Activated T-cell treated with anti-CD3 and anti-CD28 coated beads, Interleukin-2, amount 50 U/mL, for 4 hours (primary cell): ENCODE measurements around the gene SLC4A3. TPM values are rescaled to one million over a fixed set of nuclear protein-coding genes. Genes with fewer than 3 reads are reported as not detected.

Source experiments
- ATAC-seq, 2 donors: fragments of 200-7000 bp; cut with Tn5 transposase; one replicate each; pipeline ENCODE4 v1.10.0; 2021
- DNase-seq: peaks from one replicate; pipeline ENCODE4 v3.0.0-alpha.2; 2020
- H3K27me3 Mint-ChIP-seq: one replicate; pipeline ENCODE4 v1.8.0; 2021; ENCODE audit warnings: low read depth, mixed read lengths
- H3K36me3 Mint-ChIP-seq: one replicate; pipeline ENCODE4 v1.8.0; 2022; ENCODE audit warnings: mixed read lengths; ENCODE audit not compliant: insufficient read depth
- H3K4me1 Mint-ChIP-seq: one replicate; pipeline ENCODE4 v1.8.0; 2021; ENCODE audit warnings: low read depth, mixed read lengths
- H3K4me3 Mint-ChIP-seq: one replicate; pipeline ENCODE4 v1.8.0; 2021; ENCODE audit warnings: mild to moderate bottlenecking, moderate library complexity, mixed read lengths
- H3K9me3 Mint-ChIP-seq: one replicate; pipeline ENCODE4 v1.8.0; 2021; ENCODE audit warnings: mixed read lengths
- total RNA-seq, 3 donors: library from RNA; stranded (reverse); gene quantifications; one replicate each; pipeline ENCODE4 v1.2.1, GENCODE V29; 2021

SLC4A3 gene
- total RNA-seq, 3 donors from 2014 or later, result 0.05 to 0.15 TPM; not detected in 1

- ATAC-seq (no peak), DNase-seq (no peak)
- H3K4me1 Mint-ChIP-seq, result peaks cover 6% of the 10 kb centered on the region
- no peaks in the 10 kb centered on the region for H3K9me3 Mint-ChIP-seq
- H3K4me3 Mint-ChIP-seq, result no peak overlapping the region
- H3K27me3 Mint-ChIP-seq, result peaks cover 18% of the 10 kb centered on the region
- H3K36me3 Mint-ChIP-seq, result no peaks in the 10 kb centered on the region
Observed at GRCh38 chr2:219622472-219622871, 5.0 kb upstream of the SLC4A3 start.

- no peak for ATAC-seq
- Mint-ChIP-seq H3K27me3 (peaks cover 32% of the 10 kb centered on the region), H3K36me3 (no peaks in the 10 kb centered on the region), H3K4me1 (peaks cover 6% of the 10 kb centered on the region), H3K9me3 (no peaks in the 10 kb centered on the region), H3K4me3 (no peak overlapping the region)
- DNase-seq, result no peak
Observed at GRCh38 chr2:219624565-219624964, 2.9 kb upstream of the SLC4A3 start.

DNA sequence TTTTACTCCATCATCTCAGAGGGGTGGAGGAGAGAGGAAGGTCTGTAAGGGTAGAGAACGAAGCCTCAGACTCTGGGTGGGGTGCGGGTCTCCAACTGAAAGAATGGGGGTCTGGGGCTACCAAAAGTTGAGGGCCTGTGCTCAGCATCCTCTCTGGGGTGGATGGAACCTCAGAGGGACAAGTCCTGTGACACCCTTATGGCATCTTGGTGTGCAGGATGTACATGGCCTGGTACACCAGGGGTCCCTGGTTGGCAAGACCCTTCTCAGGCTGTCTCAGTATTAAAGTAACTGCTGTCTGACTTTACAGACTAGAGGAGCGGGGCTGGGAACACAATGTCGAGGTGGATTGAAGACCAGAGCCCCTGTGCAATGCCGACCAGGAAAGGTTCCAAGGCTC is 2.3 kb upstream of the SLC4A3 start:
- no peak for ATAC-seq

DNA sequence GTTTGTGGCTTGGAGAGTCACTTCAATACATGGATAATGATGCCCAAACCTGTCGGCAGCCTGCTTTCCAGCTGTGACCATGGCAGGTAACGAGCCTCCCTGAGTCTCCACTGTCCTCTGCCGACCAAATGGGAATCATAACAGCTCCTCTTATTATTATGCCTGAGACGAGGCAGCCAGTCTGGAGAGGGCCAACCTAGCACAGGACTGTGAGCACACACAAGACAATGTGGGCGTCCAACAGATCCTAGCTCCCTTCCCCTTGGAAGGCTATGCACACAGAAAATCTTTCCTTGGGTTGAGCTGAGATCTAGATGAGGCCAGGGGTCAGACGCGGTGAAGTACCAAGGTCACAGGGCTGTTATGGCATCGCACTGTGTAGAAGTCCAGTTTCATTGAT is 890 bp upstream of the SLC4A3 start:
- DNase-seq (no peak), ATAC-seq (no peak)
- peak overlapping the region; percentile 72 for H3K4me3 Mint-ChIP-seq
- no peaks in the 10 kb centered on the region for H3K36me3 Mint-ChIP-seq
- H3K27me3 Mint-ChIP-seq, result peaks cover 38% of the 10 kb centered on the region
- H3K4me1 Mint-ChIP-seq, result peaks cover 6% of the 10 kb centered on the region
- H3K9me3 Mint-ChIP-seq, result no peaks in the 10 kb centered on the region

More for the DNA sequence above, 2.3 kb upstream of the SLC4A3 start:
- Mint-ChIP-seq H3K4me3 (no peak overlapping the region), H3K4me1 (peaks cover 6% of the 10 kb centered on the region), H3K9me3 (no peaks in the 10 kb centered on the region), H3K27me3 (peaks cover 32% of the 10 kb centered on the region), H3K36me3 (no peaks in the 10 kb centered on the region)
- DNase-seq, result no peak

- H3K4me1 Mint-ChIP-seq, result peaks cover 6% of the 10 kb centered on the region
Observed at GRCh38 chr2:219628235-219628985, 980 bp downstream of the SLC4A3 start.

GRCh38 chr2:219628986-219629901 is 1.8 kb downstream of the SLC4A3 start:
- H3K4me1 Mint-ChIP-seq, result peaks cover 6% of the 10 kb centered on the region
- peaks cover 40% of the 10 kb centered on the region for H3K27me3 Mint-ChIP-seq
- ATAC-seq, result no peak
- H3K9me3 Mint-ChIP-seq, result no peaks in the 10 kb centered on the region
- no peak overlapping the region for H3K4me3 Mint-ChIP-seq
- DNase-seq, result no peak
- H3K36me3 Mint-ChIP-seq, result no peaks in the 10 kb centered on the region

More at GRCh38 chr2:219628235-219628985, 980 bp downstream of the SLC4A3 start:
- DNase-seq, result no peak
- H3K27me3 Mint-ChIP-seq, result peaks cover 40% of the 10 kb centered on the region
- no peak for ATAC-seq
- H3K9me3 Mint-ChIP-seq, result no peaks in the 10 kb centered on the region
- no peak overlapping the region for H3K4me3 Mint-ChIP-seq
- no peaks in the 10 kb centered on the region for H3K36me3 Mint-ChIP-seq

GRCh38 chr2:219629976-219630695 is 2.7 kb downstream of the SLC4A3 start:
- Mint-ChIP-seq H3K27me3 (peaks cover 37% of the 10 kb centered on the region), H3K4me1 (peaks cover 6% of the 10 kb centered on the region), H3K9me3 (no peaks in the 10 kb centered on the region), H3K36me3 (no peaks in the 10 kb centered on the region), H3K4me3 (no peak overlapping the region)
- ATAC-seq, result no peak
- DNase-seq, result no peak

GRCh38 chr2:219630770-219631405 is 3.5 kb downstream of the SLC4A3 start:
- Mint-ChIP-seq H3K4me1 (peaks cover 6% of the 10 kb centered on the region), H3K4me3 (no peak overlapping the region), H3K36me3 (no peaks in the 10 kb centered on the region), H3K9me3 (no peaks in the 10 kb centered on the region), H3K27me3 (peaks cover 39% of the 10 kb centered on the region)
- ATAC-seq (no peak), DNase-seq (no peak)

DNA sequence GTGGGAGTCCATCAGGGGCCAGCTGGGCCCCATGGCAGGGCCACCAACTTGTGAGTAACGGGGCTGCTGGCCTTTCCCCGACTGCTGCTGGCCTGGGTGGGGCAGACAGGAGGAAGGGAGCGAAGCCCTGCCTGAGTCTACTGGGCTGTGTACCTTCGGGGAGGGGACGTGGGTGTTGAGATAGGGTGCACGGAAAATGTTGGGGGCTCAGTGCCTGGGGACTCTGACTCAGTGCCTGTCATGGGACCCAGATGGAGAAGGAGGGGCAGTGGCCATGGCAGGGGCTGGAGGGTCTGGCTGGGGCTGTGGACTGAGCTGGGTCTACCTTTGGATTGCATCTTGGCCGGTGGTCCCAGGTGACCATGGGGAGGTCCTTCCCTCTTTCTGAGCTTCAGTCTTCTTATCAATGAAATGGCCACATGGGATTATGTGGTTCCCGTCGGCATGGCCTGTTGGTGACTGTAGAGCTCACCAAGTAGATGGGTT is 4.0 kb downstream of the SLC4A3 start:
- ATAC-seq (no peak), DNase-seq (no peak)
- H3K9me3 Mint-ChIP-seq, result no peaks in the 10 kb centered on the region
- no peaks in the 10 kb centered on the region for H3K36me3 Mint-ChIP-seq
- H3K4me1 Mint-ChIP-seq, result peaks cover 6% of the 10 kb centered on the region
- H3K27me3 Mint-ChIP-seq, result peaks cover 40% of the 10 kb centered on the region
- H3K4me3 Mint-ChIP-seq, result no peak overlapping the region

DNA sequence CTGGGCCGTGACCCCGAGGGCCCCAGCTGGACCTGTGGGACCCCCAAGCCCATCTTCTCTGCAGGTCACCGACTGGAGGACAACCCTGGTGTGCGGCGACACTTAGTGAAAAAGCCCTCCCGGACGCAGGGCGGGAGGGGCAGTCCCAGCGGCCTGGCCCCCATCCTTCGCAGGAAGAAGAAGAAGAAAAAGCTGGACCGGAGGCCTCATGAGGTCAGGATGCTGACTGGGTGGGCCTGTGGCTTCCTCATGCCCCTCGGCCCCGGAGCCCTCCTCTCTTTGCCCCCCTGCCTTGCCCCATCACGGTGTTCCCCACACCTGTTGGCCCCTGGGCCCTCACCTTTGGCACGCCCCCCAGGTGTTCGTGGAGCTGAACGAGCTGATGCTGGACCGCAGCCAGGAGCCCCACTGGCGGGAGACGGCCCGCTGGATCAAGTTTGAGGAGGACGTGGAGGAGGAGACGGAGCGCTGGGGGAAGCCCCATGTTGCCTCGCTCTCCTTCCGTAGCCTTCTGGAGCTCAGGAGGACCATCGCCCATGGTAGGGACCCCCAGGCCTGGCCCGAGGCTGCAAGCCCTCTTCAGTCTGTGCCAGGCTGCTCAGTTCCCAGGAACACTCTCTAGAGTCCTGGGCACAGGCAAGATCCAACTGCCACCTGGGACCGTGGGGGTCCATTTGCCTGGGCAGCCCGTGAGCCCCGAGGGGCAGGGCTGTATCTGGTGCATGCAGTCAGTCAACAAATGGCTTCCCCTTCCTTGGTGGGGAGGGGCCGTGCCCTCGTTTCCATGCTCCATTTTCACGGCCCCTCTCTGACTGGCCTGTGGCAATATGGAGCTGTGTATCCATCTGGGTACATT is 4.7 kb downstream of the SLC4A3 start:
- Mint-ChIP-seq H3K4me3 (no peak overlapping the region), H3K9me3 (no peaks in the 10 kb centered on the region), H3K4me1 (no peaks in the 10 kb centered on the region), H3K36me3 (no peaks in the 10 kb centered on the region), H3K27me3 (peaks cover 39% of the 10 kb centered on the region)
- DNase-seq (no peak), ATAC-seq (no peak)

DNA sequence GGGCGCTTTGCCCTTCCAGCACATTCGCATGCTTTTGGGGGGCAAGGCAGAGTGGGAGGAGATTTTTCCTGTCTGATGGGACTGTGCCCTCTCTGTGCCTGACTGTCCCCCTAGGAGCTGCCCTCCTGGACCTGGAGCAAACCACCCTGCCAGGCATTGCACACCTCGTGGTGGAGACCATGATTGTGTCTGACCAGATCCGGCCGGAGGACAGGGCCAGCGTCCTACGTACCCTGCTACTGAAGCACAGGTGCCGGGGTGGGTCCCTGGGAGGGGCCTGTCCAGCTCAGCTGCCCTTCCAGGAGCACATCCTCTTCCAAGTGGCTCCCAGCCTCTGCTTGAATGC is 5.3 kb downstream of the SLC4A3 start:
- no peaks in the 10 kb centered on the region for H3K4me1 Mint-ChIP-seq
- ATAC-seq (no peak), DNase-seq (no peak)
- no peaks in the 10 kb centered on the region for H3K36me3 Mint-ChIP-seq
- H3K9me3 Mint-ChIP-seq, result no peaks in the 10 kb centered on the region
- H3K27me3 Mint-ChIP-seq, result peaks cover 40% of the 10 kb centered on the region
- no peak overlapping the region for H3K4me3 Mint-ChIP-seq

DNA sequence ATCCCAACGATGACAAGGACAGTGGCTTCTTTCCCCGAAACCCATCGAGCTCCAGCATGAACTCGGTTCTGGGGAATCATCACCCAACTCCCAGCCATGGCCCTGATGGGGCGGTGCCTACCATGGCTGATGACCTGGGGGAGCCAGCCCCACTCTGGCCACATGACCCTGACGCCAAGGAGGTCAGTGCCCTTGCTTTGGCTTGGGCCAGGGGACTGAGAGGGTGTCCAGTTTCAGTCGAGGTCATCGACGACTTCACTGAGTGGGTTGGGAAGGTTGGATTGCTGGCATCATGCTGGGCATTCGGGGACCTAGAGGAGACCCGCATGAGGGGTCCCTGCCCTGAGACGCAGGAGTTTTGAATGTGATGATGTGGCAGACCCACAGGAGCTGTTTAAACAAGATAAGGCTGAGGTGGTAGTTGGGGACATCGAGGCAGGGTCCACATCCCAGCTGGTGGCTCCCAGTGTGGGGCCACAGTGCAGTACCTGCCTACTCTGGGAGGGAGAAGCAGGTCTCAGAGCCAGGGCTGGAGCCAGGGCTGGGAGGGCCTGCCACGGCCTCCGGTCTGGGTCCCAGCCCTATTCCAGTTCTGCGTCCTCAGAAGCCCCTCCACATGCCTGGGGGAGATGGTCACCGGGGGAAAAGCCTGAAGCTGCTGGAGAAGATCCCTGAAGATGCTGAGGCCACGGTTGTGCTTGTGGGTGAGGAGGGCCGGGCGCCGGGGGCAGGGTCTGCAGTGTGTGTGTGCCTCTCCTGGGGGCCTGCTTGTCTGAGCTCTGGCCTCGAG is 6.0 kb downstream of the SLC4A3 start:
- Mint-ChIP-seq H3K36me3 (no peaks in the 10 kb centered on the region), H3K27me3 (peaks cover 36% of the 10 kb centered on the region), H3K4me3 (no peak overlapping the region), H3K4me1 (no peaks in the 10 kb centered on the region), H3K9me3 (no peaks in the 10 kb centered on the region)
- ATAC-seq (no peak), DNase-seq (no peak)
